ENCODE data around the gene ZBTB32. TPM values are rescaled to one million over a fixed set of nuclear protein-coding genes. Genes with fewer than 3 reads are reported as not detected.

Gene ZBTB32
- total RNA-seq, 1 experiment from 2014 or later, result 0.13 TPM

DNA sequence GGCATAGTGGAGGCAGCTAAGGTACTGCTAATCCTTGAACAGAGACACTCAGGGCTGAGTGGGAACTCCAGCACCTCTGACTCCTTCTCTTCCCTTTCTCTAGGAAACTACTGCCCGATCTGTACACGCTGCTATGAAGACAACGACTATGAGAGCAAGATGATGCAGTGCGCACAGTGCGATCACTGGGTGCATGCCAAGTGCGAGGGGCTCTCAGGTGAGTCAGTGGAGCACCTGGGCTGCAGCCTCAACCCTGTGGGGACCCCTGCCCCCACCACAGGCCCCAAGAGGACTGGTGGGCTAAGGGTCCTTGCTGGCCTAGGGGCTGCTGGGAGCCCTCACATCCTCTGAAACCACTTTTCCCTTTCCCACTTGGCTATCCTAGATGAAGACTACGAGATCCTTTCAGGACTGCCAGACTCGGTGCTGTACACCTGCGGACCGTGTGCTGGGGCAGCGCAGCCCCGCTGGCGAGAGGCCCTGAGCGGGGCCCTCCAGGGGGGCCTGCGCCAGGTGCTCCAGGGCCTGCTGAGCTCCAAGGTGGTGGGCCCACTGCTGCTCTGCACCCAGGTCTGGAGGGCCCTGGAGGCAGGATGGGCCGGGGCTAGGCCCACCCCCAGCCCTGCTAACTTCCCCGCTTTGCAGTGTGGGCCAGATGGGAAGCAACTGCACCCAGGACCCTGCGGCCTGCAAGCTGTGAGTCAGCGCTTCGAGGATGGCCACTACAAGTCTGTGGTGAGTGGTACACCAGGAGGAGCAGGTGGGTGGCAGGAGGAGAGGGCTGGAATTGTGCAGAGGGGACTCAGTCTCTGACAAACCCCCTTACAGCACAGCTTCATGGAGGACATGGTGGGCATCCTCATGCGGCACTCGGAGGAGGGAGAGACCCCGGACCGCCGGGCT is 22.9 kb downstream of the ZBTB32 start:
- Mint-ChIP-seq H3K4me1 (no peaks in the 10 kb centered on the region), H3K4me3 (no peak overlapping the region), H3K9me3 (no peaks in the 10 kb centered on the region), H3K27me3 (ENCODE audit: low read depth) (no peaks in the 10 kb centered on the region; the same call in 1 of the 2 replicates), H3K27ac (no peak overlapping the region), H3K36me3 (ENCODE audit: insufficient read depth in 1 of 3, low read depth in 3 of 3) (peaks cover 67 to 94% (median 92%) of the 10 kb centered on the region in 3 experiments)
- no peak for DNase-seq
- no peak overlapping the region for H3K4me2 ChIP-seq (ENCODE audit: insufficient read depth, insufficient read length, low read length)
- H2BK120ac ChIP-seq (ENCODE audit: low read depth, low read length, poor library complexity, severe bottlenecking), result no peak overlapping the region
- no peaks in the 10 kb centered on the region for H4K20me1 ChIP-seq (ENCODE audit: control insufficient read depth, insufficient read depth, insufficient read length)
- TF ChIP-seq, protein P1, sequence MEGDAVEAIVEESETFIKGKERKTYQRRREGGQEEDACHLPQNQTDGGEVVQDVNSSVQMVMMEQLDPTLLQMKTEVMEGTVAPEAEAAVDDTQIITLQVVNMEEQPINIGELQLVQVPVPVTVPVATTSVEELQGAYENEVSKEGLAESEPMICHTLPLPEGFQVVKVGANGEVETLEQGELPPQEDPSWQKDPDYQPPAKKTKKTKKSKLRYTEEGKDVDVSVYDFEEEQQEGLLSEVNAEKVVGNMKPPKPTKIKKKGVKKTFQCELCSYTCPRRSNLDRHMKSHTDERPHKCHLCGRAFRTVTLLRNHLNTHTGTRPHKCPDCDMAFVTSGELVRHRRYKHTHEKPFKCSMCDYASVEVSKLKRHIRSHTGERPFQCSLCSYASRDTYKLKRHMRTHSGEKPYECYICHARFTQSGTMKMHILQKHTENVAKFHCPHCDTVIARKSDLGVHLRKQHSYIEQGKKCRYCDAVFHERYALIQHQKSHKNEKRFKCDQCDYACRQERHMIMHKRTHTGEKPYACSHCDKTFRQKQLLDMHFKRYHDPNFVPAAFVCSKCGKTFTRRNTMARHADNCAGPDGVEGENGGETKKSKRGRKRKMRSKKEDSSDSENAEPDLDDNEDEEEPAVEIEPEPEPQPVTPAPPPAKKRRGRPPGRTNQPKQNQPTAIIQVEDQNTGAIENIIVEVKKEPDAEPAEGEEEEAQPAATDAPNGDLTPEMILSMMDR (conservative IDR thresholded peaks at IDR 0.05), result no peak
- H4K91ac ChIP-seq (ENCODE audit: insufficient read length, low read depth, low read length), result no peak overlapping the region
- no peak overlapping the region for H2AFZ ChIP-seq (ENCODE audit: low read length)
- H3K14ac ChIP-seq (ENCODE audit: insufficient read depth, low read length), result no peak overlapping the region
- no peak overlapping the region for H2BK15ac ChIP-seq (ENCODE audit: low read depth, low read length)
- no peak overlapping the region for H2AK5ac ChIP-seq (ENCODE audit: insufficient read length, low read length)
- no peaks in the 10 kb centered on the region for H3K23me2 ChIP-seq (ENCODE audit: insufficient read length, low read depth, low read length, poor library complexity, severe bottlenecking)
- H2BK12ac ChIP-seq (ENCODE audit: insufficient read length, low read depth, low read length), result no peak overlapping the region
- H3T11ph ChIP-seq (ENCODE audit: low read length), result no peak overlapping the region
- H3K9me3 ChIP-seq (ENCODE audit: control insufficient read depth, low read depth, low read length), result no peaks in the 10 kb centered on the region
- no peak overlapping the region for H4K8ac ChIP-seq (replicated peaks; ENCODE audit: insufficient read length, low read depth, low read length)
- H3K56ac ChIP-seq (ENCODE audit: insufficient read length, low read depth, low read length), result no peak overlapping the region
- H2BK5ac ChIP-seq (ENCODE audit: insufficient read length, low read length), result no peak overlapping the region
- H3K18ac ChIP-seq (ENCODE audit: insufficient read length, low read depth, low read length), result no peak overlapping the region
- no peak overlapping the region for H2BK20ac ChIP-seq (ENCODE audit: low read depth, low read length, poor library complexity, severe bottlenecking)
- no peak overlapping the region for H3K9ac ChIP-seq (ENCODE audit: extremely low read depth, insufficient read length, low read length)
- H3K79me2 ChIP-seq (ENCODE audit: insufficient read depth, low read length), result no peaks in the 10 kb centered on the region
- H3K23ac ChIP-seq (ENCODE audit: insufficient read length, low read depth, low read length), result no peak overlapping the region
- no peaks in the 10 kb centered on the region for H3K79me1 ChIP-seq (ENCODE audit: insufficient read depth, low read depth, low read length, poor library complexity, severe bottlenecking)
- WGBS (ENCODE audit: extremely low coverage, insufficient read length, low lambda C conversion rate), result no CpG with 5 or more reads among the region's 25 CpGs
- H3K27me3 ChIP-seq (ENCODE audit: insufficient read depth, low read length), result no peaks in the 10 kb centered on the region
- H3K4me1 ChIP-seq (ENCODE audit: insufficient read depth, low read length), result no peaks in the 10 kb centered on the region
- H4K5ac ChIP-seq (ENCODE audit: insufficient read length, low read depth, low read length), result no peak overlapping the region
- H3K27ac ChIP-seq (ENCODE audit: insufficient read length, low read depth, low read length), result no peak overlapping the region
- H3K4ac ChIP-seq (ENCODE audit: low read depth, low read length), result no peak overlapping the region

Measured in H9 (cell line).